Eye (tissue), 1 donor: Measurements from ENCODE around the gene VBP1.
A peak's percentile ranks its signal among the peaks of the same experiment; 100 is the strongest.
"Not testable (repeated sequence)": the region's sequence is repeated elsewhere in the genome, so short reads cannot be mapped to it uniquely, and the experiment has no call there.

Experiments used
- DNase-seq: peaks from one replicate; pipeline ENCODE4 v3.0.0-alpha.2; 2015

VBP1 gene

DNA sequence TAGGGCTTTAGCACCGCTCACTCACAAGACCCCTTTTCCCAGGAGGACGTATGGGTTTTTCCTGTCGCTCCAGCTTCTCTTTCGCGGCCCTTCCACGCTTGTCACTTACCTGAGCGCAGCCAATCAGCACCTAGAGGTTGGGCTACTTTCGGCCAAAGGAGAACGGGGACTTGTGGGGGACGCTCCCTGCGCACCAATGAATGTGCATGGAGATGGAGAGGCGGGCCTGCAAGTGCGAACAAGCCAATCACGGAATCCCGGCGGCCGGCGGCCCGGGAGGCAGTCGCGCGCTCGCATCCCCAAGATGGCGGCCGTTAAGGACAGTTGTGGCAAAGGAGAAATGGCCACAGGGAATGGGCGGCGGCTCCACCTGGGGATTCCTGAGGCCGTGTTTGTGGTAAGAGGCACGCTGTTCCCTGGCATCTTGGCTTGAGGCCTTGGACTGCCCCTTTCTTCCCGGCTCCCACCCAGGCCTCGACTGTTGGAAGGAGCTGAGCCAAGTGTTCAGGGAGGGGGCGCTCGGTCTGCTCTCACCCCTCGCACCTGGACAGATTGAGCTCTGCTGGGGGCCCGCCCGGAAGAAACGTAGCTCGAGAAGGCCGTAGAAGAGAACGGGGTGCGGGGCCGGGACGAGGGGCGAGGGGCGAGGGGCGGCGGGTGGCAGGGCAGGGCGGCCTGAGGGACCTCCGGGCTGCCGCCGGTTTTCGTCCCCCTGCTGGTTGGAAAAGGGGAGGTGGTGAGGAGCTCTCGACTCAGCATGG, at the start of gene VBP1:
Gene VBP1, plus strand, starts transcription at position 282 of the 761 bp plus-strand sequence. Its CDS starts 23 bp downstream, at position 305.
- DNase-seq: peak; percentile 95

GRCh38 chrX:155169881-155170280, 46.4 kb upstream of the VBP1 start:
- no peak for DNase-seq

- DNase-seq: no peak
Observed at GRCh38 chrX:155179346-155179997, 36.8 kb upstream of the VBP1 start.

GRCh38 chrX:155188786-155189185, 27.5 kb upstream of the VBP1 start:
- DNase-seq: no peak

- no peak for DNase-seq
Observed at GRCh38 chrX:155211208-155211607, 5.1 kb upstream of the VBP1 start.

- no peak for DNase-seq
Observed at GRCh38 chrX:155213731-155214130, 2.5 kb upstream of the VBP1 start.

DNA sequence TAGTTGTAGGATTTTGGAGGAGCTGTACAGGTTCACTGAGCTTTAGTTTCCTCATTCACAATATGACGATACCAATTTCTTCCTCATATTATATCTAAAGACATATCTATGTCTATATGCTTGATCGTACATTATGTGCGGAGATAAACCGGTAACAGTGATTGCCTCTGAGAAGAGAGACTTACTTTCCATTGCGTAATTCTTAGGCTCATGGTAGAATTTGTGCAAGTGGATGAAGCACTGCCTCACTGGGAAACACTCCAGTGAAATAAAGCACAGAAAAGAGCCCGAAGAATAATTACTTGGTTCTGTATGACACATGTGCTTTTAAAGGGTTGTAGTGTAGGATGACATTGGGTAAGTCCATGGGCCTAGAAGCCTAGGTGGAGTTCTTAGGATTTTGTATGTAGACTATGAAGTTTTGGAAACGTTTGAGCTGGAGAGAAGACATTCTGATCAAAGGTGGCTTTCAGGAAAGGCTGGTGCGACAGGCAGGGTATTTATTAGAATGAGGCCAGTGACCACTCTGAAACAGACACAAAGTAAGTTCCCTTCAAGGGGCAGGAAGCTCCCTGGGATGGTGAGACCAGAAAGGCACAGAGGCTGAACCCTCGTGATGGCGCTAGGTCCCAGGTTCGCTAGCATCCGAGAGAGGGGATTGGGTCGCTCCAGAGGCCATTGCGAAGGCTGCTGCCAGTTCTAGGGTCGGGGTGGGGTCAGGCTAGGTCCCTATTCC, 649 bp upstream of the VBP1 start:
- no peak for DNase-seq

- DNase-seq: no peak
Observed at GRCh38 chrX:155216940-155217440, 730 bp downstream of the VBP1 start.

DNA sequence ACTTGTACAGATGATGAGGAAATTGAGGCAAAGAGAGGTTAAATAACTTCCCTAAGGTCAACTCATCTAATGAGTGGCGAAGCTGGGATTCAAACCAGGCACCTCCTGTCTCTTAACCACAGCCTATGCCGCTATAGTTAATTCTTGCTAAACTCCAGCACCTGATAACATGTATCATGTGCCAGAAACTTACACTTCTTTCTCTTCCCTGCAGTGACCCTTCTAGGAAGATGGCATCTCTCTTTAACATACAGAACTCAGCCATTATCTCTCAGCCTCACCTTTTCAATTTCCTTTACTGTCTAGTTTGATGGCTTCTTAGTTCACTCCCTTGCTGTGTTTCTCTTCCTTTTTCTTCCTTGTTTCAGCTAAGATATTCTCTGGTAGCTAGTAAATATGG, 2.5 kb downstream of the VBP1 start:
- no peak for DNase-seq

GRCh38 chrX:155221351-155221750, 5.1 kb downstream of the VBP1 start:
- no peak for DNase-seq

- DNase-seq: not testable (repeated sequence)
Observed at GRCh38 chrX:155223746-155224145, 7.5 kb downstream of the VBP1 start.

- no peak for DNase-seq
Observed at GRCh38 chrX:155225774-155226173, 9.5 kb downstream of the VBP1 start.

DNA sequence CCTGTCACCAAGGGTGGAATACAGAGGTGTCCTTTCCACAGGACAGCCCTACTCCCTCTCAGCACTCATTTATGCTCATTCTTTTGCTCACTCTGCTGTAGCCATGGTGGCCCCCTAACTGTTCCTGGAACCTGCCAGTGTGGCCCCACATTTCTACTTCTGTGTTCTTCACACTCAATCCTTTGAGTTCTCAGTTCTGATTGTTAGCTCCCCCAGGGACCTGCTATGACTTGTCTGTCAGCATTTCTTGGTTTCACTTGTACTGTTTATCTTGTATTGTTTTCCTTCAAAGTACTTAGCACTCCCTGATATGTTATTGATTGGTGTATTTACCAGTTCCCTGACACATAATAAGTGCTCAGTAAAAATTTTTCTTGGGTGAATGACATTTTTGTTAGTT, 14.9 kb downstream of the VBP1 start:
- no peak for DNase-seq

DNA sequence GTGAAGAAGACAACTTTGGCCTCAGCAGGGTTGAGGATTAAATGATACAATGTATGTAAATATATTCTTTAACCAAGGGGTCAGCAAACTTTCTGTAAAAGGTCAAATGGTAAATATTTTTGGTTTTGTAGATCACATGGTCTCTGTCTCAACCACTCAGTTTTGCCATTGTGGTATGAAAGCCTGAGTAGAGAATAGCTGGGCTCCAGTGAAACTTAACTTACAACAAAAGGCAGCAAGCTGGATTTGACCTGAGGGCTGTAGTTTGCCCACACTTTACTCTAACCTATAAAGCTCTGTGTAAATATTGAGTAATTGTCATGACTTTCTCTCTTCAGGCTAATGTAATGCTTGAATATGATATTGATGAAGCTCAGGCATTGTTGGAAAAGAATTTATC, 19.6 kb downstream of the VBP1 start:
- no peak for DNase-seq

DNA sequence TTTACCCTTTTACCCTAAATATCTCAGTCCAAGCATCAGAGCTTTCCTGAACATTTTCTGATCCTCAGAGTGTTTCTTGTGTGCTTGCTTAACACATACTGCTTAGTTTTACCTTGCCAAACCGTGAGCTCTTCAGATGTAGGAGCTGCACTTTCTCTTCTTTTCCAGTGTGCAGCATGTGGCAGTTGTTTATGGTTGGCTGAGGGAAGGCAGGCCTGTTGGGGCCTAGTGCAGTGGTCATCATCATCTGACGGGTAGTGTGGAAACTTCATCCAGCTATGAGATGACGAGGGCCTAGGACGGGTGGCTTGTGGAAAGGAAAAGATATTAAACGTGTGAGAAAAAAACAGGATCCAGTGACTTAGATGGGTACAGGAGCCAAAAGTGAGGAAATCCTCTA, 21.5 kb downstream of the VBP1 start:
- DNase-seq: no peak

GRCh38 chrX:155242300-155242699, 26.0 kb downstream of the VBP1 start:
- DNase-seq: no peak

DNA sequence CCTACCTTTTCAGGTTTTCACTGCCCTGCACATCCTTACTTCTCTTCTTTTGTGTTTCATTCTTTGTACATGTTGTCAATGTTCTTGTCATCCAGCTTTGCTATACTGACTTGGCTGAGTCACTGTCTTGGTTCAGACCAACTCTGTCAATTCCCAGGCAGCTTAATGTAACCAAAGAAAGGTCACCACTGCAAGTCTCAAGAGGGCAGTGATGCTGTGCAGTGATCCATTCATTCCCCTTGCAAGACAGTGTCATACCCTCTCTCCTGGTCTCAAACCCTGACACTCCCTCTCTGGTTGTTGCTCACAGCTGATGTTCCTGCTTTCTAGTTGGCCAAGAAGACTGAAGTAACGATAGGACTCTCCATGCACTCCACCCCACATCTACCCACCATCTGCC, 30.5 kb downstream of the VBP1 start:
- no peak for DNase-seq

DNA sequence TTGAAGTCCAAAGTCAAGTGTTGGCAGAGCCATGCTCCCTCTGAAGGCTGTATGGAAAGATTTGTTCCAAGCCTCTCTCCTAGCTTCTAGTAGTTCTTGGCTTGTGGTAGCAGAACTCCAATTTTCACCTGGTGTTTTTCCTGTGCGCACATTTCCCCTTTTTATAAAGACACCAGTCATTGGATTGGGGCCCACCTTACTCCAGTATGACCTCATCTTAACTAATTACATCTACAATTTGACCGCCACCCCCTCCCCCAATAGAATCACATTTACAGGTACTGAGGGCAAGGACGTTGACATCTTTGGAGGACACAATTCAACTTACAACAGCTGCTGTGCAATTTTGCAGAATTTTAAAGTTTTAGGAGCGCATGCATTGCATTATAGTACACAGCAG, 31.2 kb downstream of the VBP1 start:
- no peak for DNase-seq

DNA sequence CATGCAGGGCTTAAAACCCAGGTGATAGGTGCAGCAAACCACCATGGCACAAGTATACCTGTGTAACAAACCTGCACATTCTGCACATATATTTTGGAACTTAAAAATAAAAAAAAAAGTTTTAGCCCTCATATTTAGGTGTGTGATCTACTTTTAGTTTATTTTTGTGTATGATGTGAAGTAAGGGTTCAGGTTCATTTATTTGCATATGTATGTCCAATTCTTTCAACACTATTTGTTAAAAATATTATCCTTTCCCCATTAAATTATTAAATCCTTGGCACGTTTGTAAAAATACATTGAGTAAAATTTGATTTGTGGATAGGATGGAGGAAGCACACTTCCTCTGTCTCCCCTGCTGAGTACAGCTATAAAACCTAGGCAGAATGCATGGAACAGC, 35.1 kb downstream of the VBP1 start:
- no peak for DNase-seq

- no peak for DNase-seq
Observed at GRCh38 chrX:155259752-155260151, 43.5 kb downstream of the VBP1 start.

DNA sequence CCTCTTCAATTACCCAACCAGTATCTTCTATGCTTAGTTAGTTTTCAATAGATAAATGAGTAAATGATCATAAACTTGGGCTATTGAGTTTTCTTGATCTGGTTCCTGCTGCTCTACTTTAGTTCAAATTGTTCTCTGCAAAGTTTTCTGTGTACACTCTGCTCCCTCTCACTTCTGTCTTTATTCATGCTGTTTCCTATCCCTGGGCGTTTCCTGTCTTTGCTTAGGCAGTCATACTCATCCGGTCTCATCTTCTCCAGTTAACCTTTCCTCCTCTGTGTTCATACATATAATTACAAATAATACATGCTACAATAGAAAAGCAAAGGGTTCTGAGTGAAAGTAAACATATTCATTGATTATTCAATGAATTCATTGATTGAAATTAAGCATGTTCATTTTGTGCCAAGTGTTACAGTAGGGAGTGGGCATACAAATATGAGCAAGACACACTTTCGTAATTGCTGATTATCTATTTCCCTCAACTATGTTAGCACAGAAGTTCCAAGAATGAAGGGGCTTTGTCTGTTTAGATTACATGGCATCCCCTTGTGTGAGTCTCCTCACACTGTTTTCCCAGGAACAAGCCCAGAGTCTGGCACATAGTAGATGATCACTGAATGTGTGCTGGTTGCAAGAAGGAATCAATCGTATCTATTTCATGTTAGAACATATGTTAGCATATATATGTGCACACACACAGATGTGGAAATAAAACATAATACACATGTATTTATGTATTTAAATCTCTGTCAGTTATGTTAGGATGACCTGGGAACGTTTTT, 46.9 kb downstream of the VBP1 start:
- DNase-seq: peak; percentile 21

- DNase-seq: peak; percentile 80
Observed at GRCh38 chrX:155263854-155264628, 47.8 kb downstream of the VBP1 start, which contains the start of gene RAB39B. Gene RAB39B, minus strand, starts transcription at chrX:155264491. Its CDS starts 203 bp downstream, at chrX:155264288.
